ENCODE results near the gene ANK3.

- TF ChIP-seq ZNF654 (tag by site-specific recombination; IDR thresholded peaks at IDR 0.05; ENCODE audit: low read depth) = no peak
- TF ChIP-seq ZNF514 (tag by site-specific recombination; IDR thresholded peaks at IDR 0.05) = no peak
- TF ChIP-seq BCL11A (tag by site-specific recombination; IDR thresholded peaks at IDR 0.05; ENCODE audit: low read depth) = no peak
- no peak for TF ChIP-seq CTCF (tag by site-specific recombination; IDR thresholded peaks at IDR 0.05)
- no peak for TF ChIP-seq ZNF629 (tag by site-specific recombination; IDR thresholded peaks at IDR 0.05)
- TF ChIP-seq MZF1 (tag by site-specific recombination; IDR thresholded peaks at IDR 0.05; ENCODE audit: borderline replicate concordance) = no peak
- TF ChIP-seq YY1 (tag by site-specific recombination; IDR thresholded peaks at IDR 0.05) = no peak
- TF ChIP-seq KLF10 (tag by site-specific recombination; IDR thresholded peaks at IDR 0.05) = no peak
- TF ChIP-seq, protein P1, sequence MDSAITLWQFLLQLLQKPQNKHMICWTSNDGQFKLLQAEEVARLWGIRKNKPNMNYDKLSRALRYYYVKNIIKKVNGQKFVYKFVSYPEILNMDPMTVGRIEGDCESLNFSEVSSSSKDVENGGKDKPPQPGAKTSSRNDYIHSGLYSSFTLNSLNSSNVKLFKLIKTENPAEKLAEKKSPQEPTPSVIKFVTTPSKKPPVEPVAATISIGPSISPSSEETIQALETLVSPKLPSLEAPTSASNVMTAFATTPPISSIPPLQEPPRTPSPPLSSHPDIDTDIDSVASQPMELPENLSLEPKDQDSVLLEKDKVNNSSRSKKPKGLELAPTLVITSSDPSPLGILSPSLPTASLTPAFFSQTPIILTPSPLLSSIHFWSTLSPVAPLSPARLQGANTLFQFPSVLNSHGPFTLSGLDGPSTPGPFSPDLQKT (IDR thresholded peaks at IDR 0.05; ENCODE audit: borderline replicate concordance, low read depth, low read length) = no peak
These were observed 254.7 kb downstream of the ANK3 start for GRCh38 chr10:60135020-60135419.
